HG03571 (cell line): Measurements from ENCODE around the gene MAT2A.
"Not testable (repeated sequence)": the region's sequence is repeated elsewhere in the genome, so short reads cannot be mapped to it uniquely, and the experiment has no call there.

ENCODE experiments used
- ATAC-seq: cut with Tn5 transposase; IDR thresholded peaks from one replicate; pipeline ENCODE4 v1.9.1; 2021; ENCODE audit not compliant: unreplicated experiment

MAT2A gene

DNA sequence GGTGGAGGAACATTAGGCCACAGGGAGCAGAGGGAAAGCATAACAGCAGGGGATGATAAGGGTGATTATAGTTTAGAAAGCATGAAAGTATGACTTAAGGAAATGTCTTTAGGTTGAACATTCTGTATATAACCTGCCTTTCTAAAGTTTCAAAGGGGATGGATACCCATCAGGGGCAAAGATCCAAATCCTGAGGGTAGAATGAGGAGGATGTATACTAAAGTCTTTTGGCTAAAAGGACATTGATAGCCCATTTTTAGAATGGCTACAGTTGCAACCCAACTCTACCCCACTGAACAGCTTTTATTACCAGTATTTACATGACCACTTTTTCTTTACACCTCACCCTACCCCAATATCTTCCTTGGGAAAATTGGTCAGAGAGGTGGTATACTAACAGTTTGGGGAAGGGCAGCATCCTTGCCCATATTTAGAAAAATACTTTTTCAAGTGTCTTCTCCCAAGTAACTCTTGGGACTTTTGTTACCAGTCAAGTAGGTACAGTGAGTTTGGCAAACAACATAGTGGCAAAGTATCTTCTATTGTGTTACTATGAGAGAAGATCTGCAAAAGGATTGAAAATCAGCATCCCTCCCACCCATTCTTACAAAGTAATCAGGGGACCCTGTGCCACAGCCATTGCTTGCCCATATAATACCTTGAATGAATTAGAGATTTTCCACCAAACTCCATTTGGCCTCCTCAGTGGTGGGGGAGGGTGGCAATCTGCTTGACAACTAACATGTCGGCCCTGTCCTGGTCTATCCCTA, 8.3 kb downstream of the MAT2A start:
- ATAC-seq = no peak

DNA sequence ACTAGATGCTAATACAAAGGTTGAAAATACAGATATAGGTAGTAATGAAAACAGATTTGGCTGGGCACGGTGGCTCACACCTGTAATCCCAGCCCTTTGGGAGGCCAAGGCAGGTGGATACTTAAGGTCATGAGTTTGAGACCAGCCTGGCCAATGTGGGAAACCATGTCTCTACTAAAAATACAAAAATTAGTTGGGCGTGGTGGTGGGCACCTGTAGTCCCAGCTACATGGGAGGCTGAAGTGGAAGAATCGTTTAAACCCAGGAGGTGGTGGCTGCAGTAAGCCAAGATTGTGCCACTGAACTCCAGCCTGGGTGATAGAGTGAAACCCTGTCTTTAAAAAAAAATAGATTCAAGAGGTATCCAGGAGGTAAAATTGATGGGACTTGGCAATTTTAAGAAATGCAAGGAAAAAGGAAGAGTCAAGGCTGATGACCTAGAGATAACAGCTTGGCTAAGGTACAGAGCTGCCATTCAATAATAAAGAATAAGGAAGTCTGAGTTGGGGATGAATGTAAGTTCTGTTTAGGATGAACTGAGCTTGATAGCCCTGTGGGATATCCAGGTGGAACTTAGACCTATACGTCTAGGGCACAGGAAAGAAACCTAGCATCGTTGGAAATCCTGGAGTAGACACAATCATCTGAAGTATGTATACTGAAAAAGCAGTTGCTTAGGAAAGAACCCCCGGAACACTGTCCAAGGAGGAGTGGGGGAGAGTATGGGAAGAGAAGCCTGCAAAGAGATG, 9.1 kb downstream of the MAT2A start:
- no peak for ATAC-seq

DNA sequence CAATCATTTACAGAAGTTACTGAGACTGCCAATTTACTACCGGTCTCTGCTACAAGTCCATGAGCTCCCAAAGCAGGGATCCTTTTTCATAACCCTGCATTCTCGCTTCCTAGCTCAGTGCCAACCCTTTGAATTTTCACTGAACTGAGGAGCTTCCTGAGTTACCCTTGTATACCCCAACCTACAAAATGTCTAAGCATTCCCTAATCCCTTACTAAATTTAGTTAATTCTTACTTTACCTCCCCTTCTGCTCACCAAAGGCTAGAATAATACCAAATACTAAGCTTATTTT, 9.6 kb downstream of the MAT2A start:
- ATAC-seq = no peak

DNA sequence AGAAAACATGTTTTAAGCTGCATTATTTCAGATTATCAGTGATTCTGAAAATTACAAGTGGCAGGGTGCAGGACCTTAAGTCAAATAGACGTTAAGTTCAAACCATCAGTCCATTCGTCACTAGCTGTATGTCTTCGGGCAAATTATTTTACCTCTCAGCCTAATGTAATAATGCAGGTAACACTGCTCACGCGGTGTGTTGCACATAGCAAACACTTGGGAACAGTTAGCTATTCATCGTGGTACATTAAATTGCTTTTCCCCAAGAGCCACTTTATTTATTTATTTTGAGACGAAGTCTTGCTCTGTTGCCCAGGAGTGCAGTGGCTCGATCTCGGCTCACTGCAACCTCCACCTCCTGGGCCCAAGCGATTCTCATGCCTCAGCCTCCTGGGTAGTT, 10.1 kb downstream of the MAT2A start:
- no peak for ATAC-seq

DNA sequence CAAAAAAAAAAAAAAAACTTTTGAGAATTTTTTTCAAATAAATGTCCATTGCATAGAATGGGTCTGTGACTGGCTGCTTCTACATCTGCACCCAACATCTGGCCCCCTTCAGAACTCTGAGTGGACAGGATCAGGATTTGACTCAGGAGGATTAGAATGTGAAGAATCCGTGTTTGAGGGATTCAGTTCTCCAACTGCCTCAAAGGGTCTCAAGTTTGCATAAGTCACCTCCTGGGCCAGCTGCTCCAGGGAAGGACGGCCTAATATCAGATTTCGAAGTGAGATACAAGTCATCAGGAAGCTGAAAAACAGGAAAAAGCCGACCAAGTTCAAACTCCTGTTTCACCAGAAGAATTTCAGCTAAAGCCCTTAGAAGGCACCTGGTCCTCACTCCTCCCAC, 10.9 kb downstream of the MAT2A start:
- ATAC-seq = no peak

DNA sequence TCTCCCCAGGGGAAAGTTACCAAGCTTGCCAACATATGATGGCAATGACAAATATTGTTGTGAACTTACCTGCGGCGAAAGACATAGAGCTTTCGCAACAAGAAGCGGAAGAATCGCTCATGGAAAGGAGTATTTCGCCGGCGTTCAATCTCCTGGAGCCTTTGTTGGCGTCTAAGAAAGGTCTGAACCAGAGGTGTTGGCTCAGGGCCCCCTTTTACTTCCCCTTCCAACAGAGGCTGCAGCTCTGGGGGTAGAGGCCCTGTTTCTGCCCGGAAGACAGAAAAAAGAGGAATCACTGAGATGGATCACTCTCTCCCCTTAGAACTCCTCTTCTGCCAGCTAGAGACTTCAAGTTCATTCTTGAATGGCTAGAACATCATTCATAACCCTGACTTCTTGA, 11.5 kb downstream of the MAT2A start:
- ATAC-seq = no peak

DNA sequence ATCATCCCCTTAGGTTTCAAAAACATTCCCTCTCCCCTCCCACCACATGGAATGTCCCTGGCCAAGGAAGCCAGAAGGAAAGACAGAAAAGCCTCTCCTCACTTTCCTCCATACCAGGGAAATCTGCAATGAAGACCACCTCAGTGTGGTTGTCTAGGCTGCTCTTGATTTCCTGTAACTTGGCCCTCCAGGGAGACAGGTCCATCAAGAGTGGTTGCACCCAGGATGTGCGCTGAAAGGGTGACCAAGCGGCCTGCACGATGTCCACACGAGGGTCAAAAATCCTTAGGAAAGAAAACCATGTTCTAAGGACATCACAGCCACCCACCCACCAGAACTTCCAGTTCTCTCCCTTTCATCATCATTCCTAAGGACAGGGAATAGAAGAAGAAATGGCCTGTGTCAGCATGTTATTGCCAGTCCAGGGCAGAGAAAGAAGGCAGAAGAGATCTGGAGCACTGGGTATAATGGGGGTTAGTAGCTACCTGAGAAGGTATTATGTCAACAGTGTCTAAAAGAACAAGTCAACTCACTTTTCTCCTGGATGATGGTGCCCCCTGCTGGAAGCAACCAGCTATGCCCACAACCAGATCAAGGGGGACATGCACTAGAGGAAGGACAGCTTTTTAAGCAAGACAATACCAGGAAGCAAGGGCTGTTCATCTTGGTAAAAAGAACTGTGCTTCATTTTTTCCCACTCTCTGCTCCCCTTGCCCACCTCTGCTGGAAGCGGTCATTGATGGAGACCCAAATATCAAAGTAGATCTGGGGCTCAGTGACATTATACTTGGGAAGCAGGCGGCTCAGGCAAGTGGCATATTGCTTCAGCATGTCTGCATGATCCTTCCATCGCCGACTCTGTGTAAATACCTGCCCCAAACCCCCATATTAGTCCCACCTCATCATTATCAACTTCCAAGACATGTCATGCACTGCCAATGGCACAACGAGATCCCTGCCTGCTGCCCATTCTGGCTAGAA, 13.0 kb downstream of the MAT2A start:
- ATAC-seq = peak; percentile 67

DNA sequence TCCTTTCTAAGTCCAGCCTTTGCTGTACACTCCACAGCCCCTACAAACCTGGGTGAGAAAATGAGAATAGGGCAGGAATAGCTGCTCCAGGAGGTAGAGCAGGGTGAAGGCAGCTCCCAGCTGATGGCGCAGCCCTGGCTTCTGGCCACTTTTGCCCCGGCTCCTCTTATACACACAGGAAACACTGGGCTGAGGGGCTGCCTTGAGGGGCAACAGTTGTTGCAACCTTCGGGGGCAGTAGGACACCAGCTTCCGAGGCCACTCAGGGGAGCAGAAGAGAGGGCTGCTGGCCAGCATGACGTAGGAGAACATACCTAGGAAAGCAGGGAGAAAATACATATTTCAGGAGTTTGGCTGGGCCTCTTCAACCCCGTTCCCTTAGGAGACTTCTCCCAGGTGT, 14.2 kb downstream of the MAT2A start:
- no peak for ATAC-seq

DNA sequence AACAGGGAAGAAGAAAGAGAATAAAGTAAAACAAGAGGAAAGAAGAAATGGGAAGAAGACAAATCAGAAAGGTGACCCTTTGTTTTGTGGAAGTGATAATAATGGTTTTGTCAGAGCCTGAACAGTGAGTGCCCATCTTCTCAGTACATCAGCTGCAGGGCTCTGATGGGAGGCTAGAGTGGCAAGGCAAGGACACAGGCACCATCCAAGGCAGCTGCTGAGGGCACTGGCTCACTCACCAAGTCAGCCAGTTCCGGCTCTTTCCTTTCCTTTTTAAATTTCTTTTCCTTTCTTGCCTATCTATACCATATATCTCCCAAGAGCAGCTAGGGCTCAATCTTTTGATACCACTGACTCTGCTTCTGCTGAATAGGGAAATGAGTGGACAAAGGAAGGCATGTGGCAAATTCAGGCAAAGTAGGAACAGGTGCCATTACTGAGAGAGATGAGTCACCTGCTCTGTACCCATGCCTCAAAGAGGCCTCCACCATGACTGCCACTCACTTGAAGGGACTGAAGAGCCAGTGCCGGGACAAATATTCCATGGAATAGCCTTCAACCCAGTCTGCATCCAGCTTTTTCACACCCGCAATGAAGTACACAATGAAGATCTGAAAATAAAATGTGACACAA, 16.1 kb downstream of the MAT2A start:
- no peak for ATAC-seq

DNA sequence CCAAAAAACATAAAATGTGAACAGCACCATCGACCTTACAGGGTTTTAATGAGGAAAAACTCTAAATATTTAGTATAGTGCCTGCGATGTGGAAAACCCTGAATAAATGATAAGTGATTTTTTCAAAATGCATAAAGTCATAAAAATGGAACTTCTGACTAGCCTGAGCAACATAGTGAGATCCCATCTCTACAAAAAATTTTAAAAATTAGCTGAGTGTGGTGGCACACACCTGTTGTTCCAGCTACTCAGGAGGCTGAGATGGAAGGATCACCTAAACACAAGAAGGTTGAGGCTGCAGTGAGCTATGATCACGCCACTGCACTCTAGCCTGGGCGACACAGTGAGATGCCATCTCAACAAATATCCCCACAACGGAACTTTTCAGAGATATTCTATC, 18.2 kb downstream of the MAT2A start:
- ATAC-seq = no peak

DNA sequence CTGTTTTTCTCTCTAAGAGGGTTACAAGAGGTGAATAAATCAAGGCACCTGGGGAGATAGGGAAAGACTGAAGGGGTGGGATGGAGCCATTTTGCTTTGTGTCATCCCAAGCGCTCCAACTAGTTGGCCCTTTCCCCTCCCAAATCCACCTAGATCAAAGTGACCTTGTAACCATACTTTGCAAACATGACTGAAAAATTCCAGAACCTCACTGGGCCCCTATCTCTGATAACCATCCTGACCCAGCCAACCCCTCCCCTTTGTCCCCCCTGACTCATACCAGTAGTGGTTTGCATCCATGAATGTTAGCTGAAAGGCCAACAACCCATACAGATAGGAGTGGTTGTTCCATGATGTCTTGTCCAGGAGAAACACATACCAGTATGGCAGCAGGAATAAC, 19.2 kb downstream of the MAT2A start:
- no peak for ATAC-seq

DNA sequence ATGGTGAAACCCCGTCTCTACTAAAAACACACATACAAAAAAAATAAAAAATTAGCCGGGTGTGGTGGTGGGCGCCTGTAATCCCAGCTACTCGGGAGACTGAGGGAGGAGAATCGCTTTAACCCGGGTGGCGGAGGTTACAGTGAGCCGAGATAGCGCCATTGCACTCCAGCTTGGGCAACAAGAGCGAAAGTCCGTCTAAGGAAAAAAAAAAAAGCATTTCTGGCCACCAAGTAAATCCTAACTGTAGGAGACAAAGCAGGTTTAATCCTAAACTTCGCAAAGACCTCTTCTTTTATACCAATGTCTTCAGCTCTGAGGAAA, 21.4 kb downstream of the MAT2A start:
- not testable (repeated sequence) for ATAC-seq

DNA sequence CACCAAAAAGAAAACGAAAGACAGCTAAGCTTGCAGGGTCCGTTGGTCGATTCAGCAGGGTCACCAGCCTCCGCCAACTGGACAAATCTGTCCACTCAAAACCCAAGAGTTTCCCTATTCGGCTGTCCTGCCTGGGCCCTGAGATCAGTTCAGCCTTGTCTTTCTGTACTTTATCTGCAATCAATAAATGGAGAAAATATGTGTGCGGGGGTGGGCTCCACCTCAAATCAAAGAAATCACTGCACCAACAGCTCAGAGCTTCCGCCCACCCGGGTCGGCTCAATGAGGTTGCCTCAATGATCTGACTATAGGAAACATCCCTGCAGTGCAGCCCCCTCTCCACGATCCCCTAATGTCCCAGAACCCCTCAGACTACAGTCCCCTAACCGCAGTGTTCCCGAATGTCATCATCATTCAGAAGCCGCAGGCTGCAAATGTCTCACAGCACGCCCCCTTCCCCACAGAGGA, 21.9 kb downstream of the MAT2A start:
- peak; percentile 27 for ATAC-seq

DNA sequence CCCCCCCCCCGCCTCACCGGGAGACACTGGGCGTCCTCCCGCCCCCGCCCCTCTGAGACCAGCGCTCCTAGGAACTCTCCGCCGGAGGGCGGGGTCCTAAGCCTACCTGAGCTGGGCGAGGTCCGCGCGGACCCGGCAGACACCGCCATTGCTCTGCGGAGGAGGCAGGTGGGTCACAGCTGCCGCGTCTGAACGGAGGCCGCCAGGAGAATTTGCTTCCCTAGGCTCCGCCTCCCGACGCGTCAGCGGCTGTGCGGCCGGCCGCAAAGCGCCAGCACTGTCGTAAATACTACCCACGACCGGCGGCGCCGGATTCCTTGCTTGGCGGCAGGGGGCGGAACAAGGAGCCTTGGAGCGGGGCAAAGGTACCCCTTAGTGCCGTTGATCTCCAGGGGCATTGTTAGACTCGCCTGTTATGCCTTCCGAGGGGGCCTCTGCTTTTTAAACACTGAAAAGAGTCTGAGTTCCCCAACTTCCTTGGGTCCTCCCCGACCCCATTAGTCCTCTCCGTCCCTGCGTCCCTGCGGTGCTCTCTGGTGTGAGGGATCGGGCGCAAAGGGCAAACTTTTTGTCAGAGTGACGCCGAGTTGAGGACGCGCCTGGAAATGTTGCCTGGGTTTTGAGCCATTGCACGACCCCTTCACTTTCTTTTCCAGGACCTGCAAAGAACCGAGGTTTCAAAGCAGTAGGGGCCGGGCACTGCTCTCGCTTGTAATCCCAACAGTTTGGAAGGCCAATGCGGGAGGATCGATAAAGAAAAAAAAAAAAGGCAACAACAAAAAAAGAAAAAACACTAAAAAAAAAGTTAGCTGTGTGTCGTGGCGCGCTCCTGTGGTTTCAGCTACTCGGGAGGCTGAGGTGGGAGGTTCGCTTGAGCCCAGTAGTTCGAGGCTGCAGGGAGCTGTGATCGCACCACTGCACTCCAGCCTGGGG, 22.6 kb downstream of the MAT2A start, which contains the start of gene GGCX:
Gene GGCX (minus strand): TSS at position 214 of the 933 bp plus-strand sequence. CDS start 65 bp downstream, at position 149.
- ATAC-seq = peak; percentile 77

DNA sequence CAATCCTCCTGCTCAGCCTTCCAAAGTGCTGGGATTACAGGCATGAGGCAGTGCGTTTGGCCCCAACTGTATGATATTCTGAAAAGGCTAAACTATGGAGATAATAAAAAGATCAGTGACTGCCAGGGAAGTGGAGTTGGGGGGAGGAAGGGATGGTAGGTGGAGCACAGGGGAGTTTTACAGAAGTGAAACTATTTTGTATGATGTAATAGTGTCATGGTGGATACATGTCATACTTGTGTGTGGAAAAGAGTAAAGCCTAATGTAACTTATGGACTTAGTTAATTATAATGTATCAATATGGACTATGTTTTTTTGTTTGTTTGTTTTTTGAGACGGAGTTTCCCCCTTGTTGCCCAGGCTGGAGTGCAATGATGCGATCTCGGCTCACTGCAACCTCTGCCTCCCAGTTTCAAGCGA, 25.2 kb downstream of the MAT2A start:
- no peak for ATAC-seq

DNA sequence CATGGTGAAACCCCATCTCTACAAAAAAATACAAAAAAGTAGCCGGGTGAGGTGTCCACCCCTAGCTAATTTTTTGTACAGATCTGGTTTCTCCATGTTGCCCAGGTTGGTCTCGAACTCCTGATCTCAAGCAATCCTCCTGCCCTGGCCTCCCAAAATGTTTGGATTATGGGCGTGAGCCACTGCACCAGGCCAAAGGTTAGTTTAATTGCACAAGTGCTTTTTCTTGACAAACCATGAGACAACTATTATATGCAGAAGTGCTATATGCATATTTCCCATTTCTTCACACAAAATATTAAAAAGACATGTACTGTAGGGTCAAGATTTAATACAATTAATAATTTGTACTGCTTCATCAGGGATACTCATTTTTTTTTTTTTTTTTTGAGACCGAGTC, 27.3 kb downstream of the MAT2A start:
- ATAC-seq = no peak

DNA sequence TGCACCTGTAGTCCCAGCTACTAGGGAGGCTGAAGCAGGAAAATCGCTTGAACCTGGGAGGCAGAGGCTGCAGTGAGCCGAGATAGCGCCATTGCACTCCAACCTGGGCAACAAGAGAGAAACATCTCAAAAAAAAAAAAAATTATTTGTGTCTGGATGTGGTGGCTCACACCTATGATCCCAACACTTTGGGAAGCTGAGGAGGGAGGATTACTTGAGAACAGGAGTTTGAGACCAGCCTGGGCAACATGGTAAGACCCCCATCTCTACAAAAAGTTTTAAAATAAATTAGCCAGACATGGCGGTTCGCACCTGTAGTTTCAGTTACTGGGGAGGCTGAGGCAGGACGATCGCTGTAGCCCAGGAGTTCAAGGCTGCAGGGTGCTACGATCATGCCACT, 36.8 kb downstream of the MAT2A start:
- no peak for ATAC-seq

DNA sequence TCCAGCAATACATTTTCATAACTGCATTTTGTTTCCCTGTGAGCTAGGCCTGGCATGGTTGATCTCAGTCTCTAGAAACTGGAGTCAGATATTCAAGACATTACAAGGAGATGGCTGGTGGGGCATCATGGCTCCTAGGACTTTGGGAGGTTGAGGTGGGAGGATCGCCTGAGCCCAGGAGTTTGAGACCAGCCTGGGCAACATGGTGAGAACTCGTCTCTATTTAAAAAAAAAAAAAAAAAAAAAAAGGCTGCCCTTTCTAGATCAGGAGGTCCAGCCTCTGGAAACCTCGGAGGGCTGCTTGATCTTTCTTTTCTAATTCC, 38.1 kb downstream of the MAT2A start:
- no peak for ATAC-seq

DNA sequence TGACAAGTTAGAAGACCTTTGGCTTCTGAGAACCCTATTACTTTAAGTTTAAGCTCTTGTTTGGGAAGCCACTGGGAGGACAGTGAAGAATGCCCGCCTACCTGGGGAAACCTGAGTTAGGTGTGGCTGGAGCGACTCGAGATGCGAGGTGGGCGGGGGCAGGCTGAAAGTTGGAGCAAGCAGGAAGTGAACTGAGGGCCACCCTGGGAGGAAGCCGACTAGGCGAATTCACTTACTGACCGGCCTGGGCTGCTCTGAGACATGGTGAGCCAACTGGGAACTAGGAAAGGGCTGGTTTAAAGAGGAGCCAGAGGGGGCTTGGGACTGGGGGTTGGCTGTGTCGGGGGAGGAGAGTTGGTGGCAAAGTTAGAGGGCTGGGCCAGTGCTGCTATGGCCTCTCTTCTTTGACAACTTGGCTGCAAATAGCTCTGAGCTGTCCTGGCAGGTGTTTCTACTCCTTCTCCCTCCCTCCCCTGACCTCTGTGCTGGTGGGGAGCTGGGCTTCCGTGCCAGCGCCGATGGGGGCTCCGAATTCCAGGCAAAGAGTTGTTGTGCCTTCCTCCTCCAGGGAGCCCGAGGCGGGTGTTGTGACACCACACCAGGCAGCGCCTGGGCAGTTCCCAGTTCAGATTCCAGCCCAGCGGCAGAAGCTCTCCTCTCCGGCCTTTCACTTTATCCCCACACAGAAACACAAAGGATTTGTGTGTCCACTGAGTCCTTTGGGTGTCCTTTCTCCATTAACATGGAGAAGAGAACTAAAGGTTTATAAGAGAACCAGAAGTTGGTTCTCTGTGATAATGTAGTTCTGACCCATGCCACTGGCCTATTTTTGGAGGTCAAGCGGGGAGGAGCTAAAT, 38.6 kb downstream of the MAT2A start, which contains the start of gene VAMP8:
Gene VAMP8 (plus strand): TSS at position 201 of the 857 bp plus-strand sequence. CDS start 61 bp downstream, at position 262.
- ATAC-seq = peak; percentile 67
